ENCODE data around the gene ANKRD63. TPM values are rescaled to one million over a fixed set of nuclear protein-coding genes. Genes with fewer than 3 reads are reported as not detected.
A peak's percentile ranks its signal among the peaks of the same experiment; 100 is the strongest.

Gene ANKRD63
- total RNA-seq, 1 donor from 2014 or later: 2.4 TPM

- DNase-seq: no peak
Observed at GRCh38 chr15:40257656-40258450, 25.0 kb downstream of the ANKRD63 start.

- no peak for DNase-seq
Observed at GRCh38 chr15:40256638-40257235, 26.1 kb downstream of the ANKRD63 start.

- DNase-seq: no peak
Observed at GRCh38 chr15:40255033-40255432, 27.8 kb downstream of the ANKRD63 start.

- DNase-seq: no peak
Observed at GRCh38 chr15:40254452-40254851, 28.4 kb downstream of the ANKRD63 start.

- no peak for DNase-seq
Observed at GRCh38 chr15:40253167-40253790, 29.6 kb downstream of the ANKRD63 start.

GRCh38 chr15:40252438-40253166 lies 30.3 kb downstream of the ANKRD63 start:
- DNase-seq: peak; percentile 47

GRCh38 chr15:40252141-40252437 lies 30.8 kb downstream of the ANKRD63 start:
- no peak for DNase-seq

- no peak for DNase-seq
Observed at GRCh38 chr15:40251486-40252140, 31.3 kb downstream of the ANKRD63 start.

- no peak for DNase-seq
Observed at GRCh38 chr15:40250771-40251483, 31.9 kb downstream of the ANKRD63 start.

- no peak for DNase-seq
Observed at GRCh38 chr15:40250304-40250656, 32.6 kb downstream of the ANKRD63 start.

- no peak for DNase-seq
Observed at GRCh38 chr15:40249477-40250303, 33.2 kb downstream of the ANKRD63 start.

- no peak for DNase-seq
Observed at GRCh38 chr15:40248006-40248783, 34.7 kb downstream of the ANKRD63 start.

- DNase-seq: no peak
Observed at GRCh38 chr15:40247406-40247971, 35.4 kb downstream of the ANKRD63 start.

GRCh38 chr15:40246496-40247280 lies 36.2 kb downstream of the ANKRD63 start:
- no peak for DNase-seq

- no peak for DNase-seq
Observed at GRCh38 chr15:40245666-40246450, 37.0 kb downstream of the ANKRD63 start.

- DNase-seq: peak; percentile 53
Observed at GRCh38 chr15:40244961-40245523, 37.8 kb downstream of the ANKRD63 start.

GRCh38 chr15:40243126-40243810 lies 39.6 kb downstream of the ANKRD63 start:
- DNase-seq: no peak

All from tongue (tissue), 2 donors.